ENCODE data around the gene JOSD1.

The JOSD1 gene

GRCh38 chr22:38733329-38733723 lies 32.6 kb upstream of the JOSD1 start:
- Histone ChIP-seq H3K27ac (ENCODE audit: insufficient read depth, low read length, poor library complexity, severe bottlenecking) (no peak overlapping the region), H3K27me3 (replicated peaks; ENCODE audit: control insufficient read depth, insufficient read depth, low read length, poor library complexity, severe bottlenecking) (no peaks in the 10 kb centered on the region), H3K9me3 (ENCODE audit: control insufficient read depth, low read length) (no peaks in the 10 kb centered on the region), H3K36me3 (ENCODE audit: control insufficient read depth, insufficient read depth, low read length) (peaks cover 81% of the 10 kb centered on the region), H3K4me3 (ENCODE audit: insufficient read depth, low read depth, low read length, poor library complexity, severe bottlenecking) (no peak overlapping the region), H3K4me1 (ENCODE audit: control insufficient read depth, insufficient read depth, low read length, poor library complexity, severe bottlenecking) (peaks cover 8% of the 10 kb centered on the region)
- no peak for DNase-seq

- Histone ChIP-seq H3K4me3 (ENCODE audit: insufficient read depth, low read depth, low read length, poor library complexity, severe bottlenecking) (no peak overlapping the region), H3K9me3 (ENCODE audit: control insufficient read depth, low read length) (no peaks in the 10 kb centered on the region), H3K4me1 (ENCODE audit: control insufficient read depth, insufficient read depth, low read length, poor library complexity, severe bottlenecking) (peaks cover under 1% of the 10 kb centered on the region), H3K27ac (ENCODE audit: insufficient read depth, low read length, poor library complexity, severe bottlenecking) (no peak overlapping the region), H3K36me3 (ENCODE audit: control insufficient read depth, insufficient read depth, low read length) (peaks cover 81% of the 10 kb centered on the region), H3K27me3 (replicated peaks; ENCODE audit: control insufficient read depth, insufficient read depth, low read length, poor library complexity, severe bottlenecking) (no peaks in the 10 kb centered on the region)
- no peak for DNase-seq
These were observed 31.6 kb upstream of the JOSD1 start for GRCh38 chr22:38732251-38732815.

- Histone ChIP-seq H3K27me3 (replicated peaks; ENCODE audit: control insufficient read depth, insufficient read depth, low read length, poor library complexity, severe bottlenecking) (no peaks in the 10 kb centered on the region), H3K4me3 (ENCODE audit: insufficient read depth, low read depth, low read length, poor library complexity, severe bottlenecking) (no peak overlapping the region), H3K27ac (ENCODE audit: insufficient read depth, low read length, poor library complexity, severe bottlenecking) (no peak overlapping the region), H3K36me3 (ENCODE audit: control insufficient read depth, insufficient read depth, low read length) (peaks cover 81% of the 10 kb centered on the region), H3K9me3 (ENCODE audit: control insufficient read depth, low read length) (no peaks in the 10 kb centered on the region), H3K4me1 (ENCODE audit: control insufficient read depth, insufficient read depth, low read length, poor library complexity, severe bottlenecking) (no peaks in the 10 kb centered on the region)
- DNase-seq, result no peak
These were observed 31.0 kb upstream of the JOSD1 start for GRCh38 chr22:38731703-38732161.

- H3K9me3 ChIP-seq (ENCODE audit: control insufficient read depth, low read length), result no peaks in the 10 kb centered on the region
- H3K27ac ChIP-seq (ENCODE audit: insufficient read depth, low read length, poor library complexity, severe bottlenecking), result no peak overlapping the region
- no peak for DNase-seq
- no peak overlapping the region for H3K4me3 ChIP-seq (ENCODE audit: insufficient read depth, low read depth, low read length, poor library complexity, severe bottlenecking)
- no peaks in the 10 kb centered on the region for H3K4me1 ChIP-seq (ENCODE audit: control insufficient read depth, insufficient read depth, low read length, poor library complexity, severe bottlenecking)
- H3K27me3 ChIP-seq (replicated peaks; ENCODE audit: control insufficient read depth, insufficient read depth, low read length, poor library complexity, severe bottlenecking), result no peaks in the 10 kb centered on the region
- H3K36me3 ChIP-seq (ENCODE audit: control insufficient read depth, insufficient read depth, low read length), result peaks cover 81% of the 10 kb centered on the region
These were observed 29.7 kb upstream of the JOSD1 start for GRCh38 chr22:38730411-38730871.

GRCh38 chr22:38729946-38730345 lies 29.2 kb upstream of the JOSD1 start:
- Histone ChIP-seq H3K4me1 (ENCODE audit: control insufficient read depth, insufficient read depth, low read length, poor library complexity, severe bottlenecking) (no peaks in the 10 kb centered on the region), H3K27ac (ENCODE audit: insufficient read depth, low read length, poor library complexity, severe bottlenecking) (no peak overlapping the region), H3K4me3 (ENCODE audit: insufficient read depth, low read depth, low read length, poor library complexity, severe bottlenecking) (no peak overlapping the region), H3K36me3 (ENCODE audit: control insufficient read depth, insufficient read depth, low read length) (peaks cover 81% of the 10 kb centered on the region), H3K9me3 (ENCODE audit: control insufficient read depth, low read length) (no peaks in the 10 kb centered on the region), H3K27me3 (replicated peaks; ENCODE audit: control insufficient read depth, insufficient read depth, low read length, poor library complexity, severe bottlenecking) (no peaks in the 10 kb centered on the region)
- no peak for DNase-seq

- no peaks in the 10 kb centered on the region for H3K9me3 ChIP-seq (ENCODE audit: control insufficient read depth, low read length)
- no peaks in the 10 kb centered on the region for H3K27me3 ChIP-seq (replicated peaks; ENCODE audit: control insufficient read depth, insufficient read depth, low read length, poor library complexity, severe bottlenecking)
- no peak overlapping the region for H3K27ac ChIP-seq (ENCODE audit: insufficient read depth, low read length, poor library complexity, severe bottlenecking)
- H3K4me3 ChIP-seq (ENCODE audit: insufficient read depth, low read depth, low read length, poor library complexity, severe bottlenecking), result no peak overlapping the region
- peaks cover 81% of the 10 kb centered on the region for H3K36me3 ChIP-seq (ENCODE audit: control insufficient read depth, insufficient read depth, low read length)
- H3K4me1 ChIP-seq (ENCODE audit: control insufficient read depth, insufficient read depth, low read length, poor library complexity, severe bottlenecking), result no peaks in the 10 kb centered on the region
- DNase-seq, result no peak
These were observed 28.4 kb upstream of the JOSD1 start for GRCh38 chr22:38728871-38729796.

GRCh38 chr22:38727530-38728451 lies 27.0 kb upstream of the JOSD1 start:
- no peak overlapping the region for H3K27ac ChIP-seq (ENCODE audit: insufficient read depth, low read length, poor library complexity, severe bottlenecking)
- no peak for DNase-seq
- H3K36me3 ChIP-seq (ENCODE audit: control insufficient read depth, insufficient read depth, low read length), result peaks cover 86% of the 10 kb centered on the region

GRCh38 chr22:38727123-38727522 lies 26.4 kb upstream of the JOSD1 start:
- Histone ChIP-seq H3K4me3 (ENCODE audit: insufficient read depth, low read depth, low read length, poor library complexity, severe bottlenecking) (no peak overlapping the region), H3K4me1 (ENCODE audit: control insufficient read depth, insufficient read depth, low read length, poor library complexity, severe bottlenecking) (no peaks in the 10 kb centered on the region), H3K36me3 (ENCODE audit: control insufficient read depth, insufficient read depth, low read length) (peaks cover 93% of the 10 kb centered on the region), H3K27ac (ENCODE audit: insufficient read depth, low read length, poor library complexity, severe bottlenecking) (no peak overlapping the region), H3K9me3 (ENCODE audit: control insufficient read depth, low read length) (no peaks in the 10 kb centered on the region), H3K27me3 (replicated peaks; ENCODE audit: control insufficient read depth, insufficient read depth, low read length, poor library complexity, severe bottlenecking) (no peaks in the 10 kb centered on the region)
- DNase-seq, result no peak

More at GRCh38 chr22:38727530-38728451, 27.0 kb upstream of the JOSD1 start:
- Histone ChIP-seq H3K9me3 (ENCODE audit: control insufficient read depth, low read length) (no peaks in the 10 kb centered on the region), H3K27me3 (replicated peaks; ENCODE audit: control insufficient read depth, insufficient read depth, low read length, poor library complexity, severe bottlenecking) (no peaks in the 10 kb centered on the region), H3K4me1 (ENCODE audit: control insufficient read depth, insufficient read depth, low read length, poor library complexity, severe bottlenecking) (no peaks in the 10 kb centered on the region), H3K4me3 (ENCODE audit: insufficient read depth, low read depth, low read length, poor library complexity, severe bottlenecking) (no peak overlapping the region)

GRCh38 chr22:38725900-38726655 lies 25.3 kb upstream of the JOSD1 start:
- H3K9me3 ChIP-seq (ENCODE audit: control insufficient read depth, low read length), result no peaks in the 10 kb centered on the region
- H3K4me3 ChIP-seq (ENCODE audit: insufficient read depth, low read depth, low read length, poor library complexity, severe bottlenecking), result no peak overlapping the region
- no peaks in the 10 kb centered on the region for H3K4me1 ChIP-seq (ENCODE audit: control insufficient read depth, insufficient read depth, low read length, poor library complexity, severe bottlenecking)
- H3K27ac ChIP-seq (ENCODE audit: insufficient read depth, low read length, poor library complexity, severe bottlenecking), result no peak overlapping the region
- peaks cover 91% of the 10 kb centered on the region for H3K36me3 ChIP-seq (ENCODE audit: control insufficient read depth, insufficient read depth, low read length)
- DNase-seq, result no peak
- H3K27me3 ChIP-seq (replicated peaks; ENCODE audit: control insufficient read depth, insufficient read depth, low read length, poor library complexity, severe bottlenecking), result no peaks in the 10 kb centered on the region

Measured in effector memory CD4-positive, alpha-beta T cell (primary cell).